ENCODE measurements around the gene KCNQ1.

The KCNQ1 gene

DNA sequence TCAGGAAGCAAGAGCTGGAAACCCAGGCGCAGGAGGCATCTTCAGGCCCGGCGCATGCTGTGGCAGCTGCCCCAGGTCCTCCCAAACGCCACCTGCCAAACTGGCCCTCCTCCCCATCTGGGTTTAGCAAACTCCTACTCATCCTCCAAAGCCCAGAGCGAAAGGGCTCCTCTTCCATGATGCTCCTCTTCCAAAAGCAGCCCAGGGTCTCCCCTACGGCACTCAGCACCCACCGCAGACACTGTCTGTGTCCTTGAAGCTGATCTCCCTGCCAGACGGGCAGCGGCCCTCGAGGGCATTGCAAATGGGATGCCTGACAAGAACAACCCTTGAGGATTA, 414.9 kb downstream of the KCNQ1 start:
- Histone ChIP-seq H2AFZ (ENCODE audit: low read length, unreplicated experiment) (no peak overlapping the region), H3K36me3 (ENCODE audit: insufficient read depth, low read length) (no peaks in the 10 kb centered on the region), H3K27ac (ENCODE audit: low read depth, low read length) (no peak overlapping the region), H3K27me3 (ENCODE audit: insufficient read depth, low read length) (peaks cover 13% of the 10 kb centered on the region; the same call in 1 of the 2 replicates), H3K4me3 (ENCODE audit: low read depth, low read length) (no peak overlapping the region), H3K79me2 (ENCODE audit: control insufficient read depth, insufficient read depth, low read length, unreplicated experiment) (no peaks in the 10 kb centered on the region), H3K4me1 (ENCODE audit: control insufficient read depth, insufficient read depth, low read length, unreplicated experiment) (no peaks in the 10 kb centered on the region)

GRCh38 chr11:2860636-2861035, 415.8 kb downstream of the KCNQ1 start:
- no peaks in the 10 kb centered on the region for H3K36me3 ChIP-seq (ENCODE audit: insufficient read depth, low read length)
- H3K27ac ChIP-seq (ENCODE audit: low read depth, low read length): no peak overlapping the region
- H3K79me2 ChIP-seq (ENCODE audit: control insufficient read depth, insufficient read depth, low read length, unreplicated experiment): no peaks in the 10 kb centered on the region
- H2AFZ ChIP-seq (ENCODE audit: low read length, unreplicated experiment): no peak overlapping the region
- H3K27me3 ChIP-seq (ENCODE audit: insufficient read depth, low read length): peaks cover 13% of the 10 kb centered on the region; the same call in 1 of the 2 replicates
- H3K4me3 ChIP-seq (ENCODE audit: low read depth, low read length): no peak overlapping the region
- H3K4me1 ChIP-seq (ENCODE audit: control insufficient read depth, insufficient read depth, low read length, unreplicated experiment): no peaks in the 10 kb centered on the region

- Histone ChIP-seq H3K79me2 (ENCODE audit: control insufficient read depth, insufficient read depth, low read length, unreplicated experiment) (no peaks in the 10 kb centered on the region), H3K27me3 (ENCODE audit: insufficient read depth, low read length) (peaks cover 19% of the 10 kb centered on the region; the same call in 1 of the 2 replicates), H3K4me1 (ENCODE audit: control insufficient read depth, insufficient read depth, low read length, unreplicated experiment) (no peaks in the 10 kb centered on the region), H2AFZ (ENCODE audit: low read length, unreplicated experiment) (peak overlapping the region; percentile 47), H3K27ac (ENCODE audit: low read depth, low read length) (no peak overlapping the region), H3K36me3 (ENCODE audit: insufficient read depth, low read length) (no peaks in the 10 kb centered on the region), H3K4me3 (ENCODE audit: low read depth, low read length) (peak overlapping the region; percentile 68; the same call in 1 of the 2 replicates)
These were observed 417.8 kb downstream of the KCNQ1 start for GRCh38 chr11:2862395-2863275.

- Histone ChIP-seq H3K36me3 (ENCODE audit: insufficient read depth, low read length) (no peaks in the 10 kb centered on the region), H3K4me1 (ENCODE audit: control insufficient read depth, insufficient read depth, low read length, unreplicated experiment) (no peaks in the 10 kb centered on the region), H3K27ac (ENCODE audit: low read depth, low read length) (no peak overlapping the region), H3K79me2 (ENCODE audit: control insufficient read depth, insufficient read depth, low read length, unreplicated experiment) (no peaks in the 10 kb centered on the region), H3K27me3 (ENCODE audit: insufficient read depth, low read length) (peaks cover 25% of the 10 kb centered on the region), H2AFZ (ENCODE audit: low read length, unreplicated experiment) (peak overlapping the region; percentile 47), H3K4me3 (ENCODE audit: low read depth, low read length) (peak overlapping the region; percentile 39; the same call in 1 of the 2 replicates)
These were observed 418.4 kb downstream of the KCNQ1 start for GRCh38 chr11:2863276-2863618.

GRCh38 chr11:2864901-2865300, 420.1 kb downstream of the KCNQ1 start:
- no peaks in the 10 kb centered on the region for H3K79me2 ChIP-seq (ENCODE audit: control insufficient read depth, insufficient read depth, low read length, unreplicated experiment)
- H3K4me3 ChIP-seq (ENCODE audit: low read depth, low read length): no peak overlapping the region
- no peak overlapping the region for H3K27ac ChIP-seq (ENCODE audit: low read depth, low read length)
- H3K4me1 ChIP-seq (ENCODE audit: control insufficient read depth, insufficient read depth, low read length, unreplicated experiment): no peaks in the 10 kb centered on the region
- no peak overlapping the region for H2AFZ ChIP-seq (ENCODE audit: low read length, unreplicated experiment)
- H3K27me3 ChIP-seq (ENCODE audit: insufficient read depth, low read length): peaks cover 42% of the 10 kb centered on the region
- no peaks in the 10 kb centered on the region for H3K36me3 ChIP-seq (ENCODE audit: insufficient read depth, low read length)

- Histone ChIP-seq H3K4me1 (ENCODE audit: control insufficient read depth, insufficient read depth, low read length, unreplicated experiment) (no peaks in the 10 kb centered on the region), H3K79me2 (ENCODE audit: control insufficient read depth, insufficient read depth, low read length, unreplicated experiment) (no peaks in the 10 kb centered on the region), H2AFZ (ENCODE audit: low read length, unreplicated experiment) (no peak overlapping the region), H3K36me3 (ENCODE audit: insufficient read depth, low read length) (no peaks in the 10 kb centered on the region), H3K27me3 (ENCODE audit: insufficient read depth, low read length) (peaks cover 53% of the 10 kb centered on the region), H3K4me3 (ENCODE audit: low read depth, low read length) (no peak overlapping the region), H3K27ac (ENCODE audit: low read depth, low read length) (no peak overlapping the region)
These were observed 421.2 kb downstream of the KCNQ1 start for GRCh38 chr11:2865922-2866577.

- H3K4me3 ChIP-seq (ENCODE audit: low read depth, low read length): no peak overlapping the region
- no peak overlapping the region for H3K27ac ChIP-seq (ENCODE audit: low read depth, low read length)
- peaks cover 55% of the 10 kb centered on the region for H3K27me3 ChIP-seq (ENCODE audit: insufficient read depth, low read length)
These were observed 422.3 kb downstream of the KCNQ1 start for GRCh38 chr11:2867142-2867541.

GRCh38 chr11:2867722-2868505, 423.1 kb downstream of the KCNQ1 start:
- Histone ChIP-seq H3K4me1 (ENCODE audit: control insufficient read depth, insufficient read depth, low read length, unreplicated experiment) (no peaks in the 10 kb centered on the region), H3K27me3 (ENCODE audit: insufficient read depth, low read length) (peaks cover 55% of the 10 kb centered on the region), H3K4me3 (ENCODE audit: low read depth, low read length) (no peak overlapping the region), H3K36me3 (ENCODE audit: insufficient read depth, low read length) (no peaks in the 10 kb centered on the region), H3K27ac (ENCODE audit: low read depth, low read length) (no peak overlapping the region), H3K79me2 (ENCODE audit: control insufficient read depth, insufficient read depth, low read length, unreplicated experiment) (no peaks in the 10 kb centered on the region), H2AFZ (ENCODE audit: low read length, unreplicated experiment) (no peak overlapping the region)

More at GRCh38 chr11:2867142-2867541, 422.3 kb downstream of the KCNQ1 start:
- H2AFZ ChIP-seq (ENCODE audit: low read length, unreplicated experiment): no peak overlapping the region
- no peaks in the 10 kb centered on the region for H3K4me1 ChIP-seq (ENCODE audit: control insufficient read depth, insufficient read depth, low read length, unreplicated experiment)
- no peaks in the 10 kb centered on the region for H3K79me2 ChIP-seq (ENCODE audit: control insufficient read depth, insufficient read depth, low read length, unreplicated experiment)
- no peaks in the 10 kb centered on the region for H3K36me3 ChIP-seq (ENCODE audit: insufficient read depth, low read length)

GRCh38 chr11:2868506-2869133, 423.8 kb downstream of the KCNQ1 start:
- peaks cover 49% of the 10 kb centered on the region for H3K27me3 ChIP-seq (ENCODE audit: insufficient read depth, low read length)
- no peak overlapping the region for H3K4me3 ChIP-seq (ENCODE audit: low read depth, low read length)
- H2AFZ ChIP-seq (ENCODE audit: low read length, unreplicated experiment): no peak overlapping the region

GRCh38 chr11:2869134-2869526, 424.3 kb downstream of the KCNQ1 start:
- Histone ChIP-seq H3K4me1 (ENCODE audit: control insufficient read depth, insufficient read depth, low read length, unreplicated experiment) (no peaks in the 10 kb centered on the region), H3K79me2 (ENCODE audit: control insufficient read depth, insufficient read depth, low read length, unreplicated experiment) (no peaks in the 10 kb centered on the region), H3K27me3 (ENCODE audit: insufficient read depth, low read length) (peaks cover 49% of the 10 kb centered on the region), H3K27ac (ENCODE audit: low read depth, low read length) (no peak overlapping the region), H2AFZ (ENCODE audit: low read length, unreplicated experiment) (no peak overlapping the region), H3K36me3 (ENCODE audit: insufficient read depth, low read length) (no peaks in the 10 kb centered on the region), H3K4me3 (ENCODE audit: low read depth, low read length) (no peak overlapping the region)

More at GRCh38 chr11:2868506-2869133, 423.8 kb downstream of the KCNQ1 start:
- H3K4me1 ChIP-seq (ENCODE audit: control insufficient read depth, insufficient read depth, low read length, unreplicated experiment): no peaks in the 10 kb centered on the region
- H3K79me2 ChIP-seq (ENCODE audit: control insufficient read depth, insufficient read depth, low read length, unreplicated experiment): no peaks in the 10 kb centered on the region
- no peak overlapping the region for H3K27ac ChIP-seq (ENCODE audit: low read depth, low read length)
- H3K36me3 ChIP-seq (ENCODE audit: insufficient read depth, low read length): no peaks in the 10 kb centered on the region

All from ACC112 (cell line).